ENCODE results near the gene COL27A1.

The COL27A1 gene

DNA sequence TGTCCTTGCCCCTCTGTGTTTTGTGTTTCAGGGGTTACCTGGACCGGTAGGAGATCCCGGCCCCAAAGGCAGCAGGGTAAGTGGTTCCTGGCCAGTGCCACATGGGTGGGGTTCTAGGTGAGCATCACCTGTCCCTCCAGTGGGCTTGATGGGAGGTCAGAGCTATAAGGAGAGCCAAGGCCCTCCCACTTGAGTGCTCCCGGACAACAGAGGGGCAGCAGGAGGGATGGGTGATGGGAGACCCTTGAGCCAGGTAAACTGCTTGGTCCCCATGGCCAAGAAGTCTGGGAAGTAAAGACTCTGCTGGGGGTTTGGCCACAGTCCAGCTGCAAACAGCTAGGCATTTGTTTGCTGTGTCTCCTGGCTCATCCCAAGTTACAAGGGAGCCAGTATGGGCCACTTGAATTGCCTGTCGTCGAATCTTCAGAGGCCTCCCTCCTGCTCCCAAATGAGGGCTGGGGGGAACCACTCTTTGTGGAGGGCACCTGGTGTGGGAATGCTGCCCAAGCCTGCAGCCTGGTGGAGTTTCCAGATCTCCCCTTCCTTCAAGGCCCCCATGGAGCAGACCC, 51.0 kb downstream of the COL27A1 start:
- no peak for DNase-seq (ENCODE audit: low read depth)

DNA sequence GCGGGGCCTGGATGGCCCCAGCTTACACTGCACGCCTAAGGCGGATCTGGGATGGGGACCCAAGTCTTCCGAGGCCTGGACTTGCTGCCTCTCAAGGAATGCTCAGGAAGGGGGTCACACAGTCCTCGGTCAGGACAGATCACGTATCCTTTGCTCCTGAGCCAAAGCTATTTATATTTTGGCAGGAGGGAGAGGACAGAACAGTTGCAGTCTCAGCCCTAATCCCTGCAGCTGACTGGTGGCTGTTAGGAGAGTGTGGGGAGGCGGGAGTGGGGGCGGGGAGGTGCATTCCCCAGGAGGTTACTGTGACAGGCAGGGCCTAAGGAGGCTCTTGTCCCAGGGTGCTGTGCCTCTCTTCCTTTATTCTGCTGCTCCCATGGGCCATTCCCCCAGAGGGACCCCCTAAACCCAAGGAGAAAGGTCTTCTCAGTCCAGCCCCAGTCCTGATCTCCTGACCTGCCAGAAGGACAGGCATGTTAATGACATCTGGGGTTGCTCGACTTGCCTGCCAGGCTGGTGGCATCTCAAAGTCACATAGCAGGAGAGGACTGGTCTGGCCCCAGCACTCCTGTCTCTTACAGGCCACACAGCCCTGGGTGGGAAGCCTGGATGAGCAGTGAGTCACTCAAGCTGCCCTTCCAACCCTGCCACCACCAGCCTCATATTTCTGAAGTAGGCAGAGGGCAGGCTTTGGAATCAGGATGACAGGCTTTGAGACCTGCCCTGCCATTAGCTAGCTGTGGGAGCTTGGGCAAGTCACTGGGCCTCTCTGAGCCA, 51.9 kb downstream of the COL27A1 start:
- DNase-seq (ENCODE audit: low read depth), result no peak

DNA sequence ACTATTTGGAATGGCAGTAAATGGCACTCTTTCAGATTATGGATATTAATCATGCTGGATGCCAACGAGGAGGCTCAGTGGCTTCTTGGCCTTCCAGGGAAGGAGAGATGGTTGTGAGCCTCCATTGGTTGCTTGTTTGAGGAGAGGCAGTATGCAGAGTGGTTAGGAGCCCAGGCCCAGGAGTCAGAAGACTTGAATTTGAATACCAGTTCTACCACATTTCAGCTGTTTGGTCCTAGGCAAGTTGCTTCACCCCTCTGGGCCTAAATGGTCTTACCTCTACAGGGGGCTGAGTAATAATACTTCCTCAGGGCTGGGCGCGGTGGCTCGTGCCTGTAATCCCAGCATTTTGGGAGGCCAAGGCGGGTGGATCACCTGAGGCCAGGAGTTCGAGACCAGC, 52.5 kb downstream of the COL27A1 start:
- DNase-seq (ENCODE audit: low read depth), result no peak

DNA sequence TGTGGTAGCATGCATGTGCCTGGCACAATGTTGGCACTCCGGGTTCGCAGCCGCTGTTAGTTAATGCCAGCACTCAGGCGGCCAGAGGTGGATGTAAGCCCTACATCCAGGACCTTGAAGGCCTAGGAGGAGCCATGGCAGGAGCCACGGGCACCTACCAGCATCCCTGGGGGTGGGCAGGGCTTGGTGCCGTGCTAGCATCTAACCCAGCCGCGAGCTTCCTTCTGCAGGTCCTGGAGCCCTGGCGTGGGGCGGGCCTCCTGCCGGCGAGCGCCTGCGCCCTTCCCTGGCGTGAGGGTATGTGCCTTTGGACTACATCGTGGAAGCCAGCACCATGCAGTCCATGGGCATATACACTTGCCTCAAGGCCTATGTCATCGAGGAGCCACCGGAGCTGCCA, 53.8 kb downstream of the COL27A1 start:
- no peak for DNase-seq (ENCODE audit: low read depth)

DNA sequence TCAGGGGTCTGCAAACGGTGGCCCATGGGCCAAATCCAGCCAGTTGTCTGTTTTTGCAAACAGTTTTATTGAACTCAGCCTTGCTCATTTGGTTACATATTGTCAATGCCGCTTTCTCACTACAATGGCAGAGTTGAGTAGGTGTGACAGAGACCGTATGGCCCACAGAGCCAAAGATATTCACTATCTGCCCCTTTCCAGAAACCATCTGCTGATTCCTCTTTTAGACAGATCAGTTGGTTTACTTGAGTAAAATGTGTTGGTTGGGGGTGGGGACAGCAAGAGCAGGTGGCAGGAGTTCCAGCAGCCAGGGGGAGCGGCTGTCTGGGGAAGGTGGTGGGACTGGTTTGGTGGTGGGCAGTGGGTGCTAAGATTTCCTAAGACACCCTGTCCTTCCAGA, 54.8 kb downstream of the COL27A1 start:
- DNase-seq (ENCODE audit: low read depth), result no peak

DNA sequence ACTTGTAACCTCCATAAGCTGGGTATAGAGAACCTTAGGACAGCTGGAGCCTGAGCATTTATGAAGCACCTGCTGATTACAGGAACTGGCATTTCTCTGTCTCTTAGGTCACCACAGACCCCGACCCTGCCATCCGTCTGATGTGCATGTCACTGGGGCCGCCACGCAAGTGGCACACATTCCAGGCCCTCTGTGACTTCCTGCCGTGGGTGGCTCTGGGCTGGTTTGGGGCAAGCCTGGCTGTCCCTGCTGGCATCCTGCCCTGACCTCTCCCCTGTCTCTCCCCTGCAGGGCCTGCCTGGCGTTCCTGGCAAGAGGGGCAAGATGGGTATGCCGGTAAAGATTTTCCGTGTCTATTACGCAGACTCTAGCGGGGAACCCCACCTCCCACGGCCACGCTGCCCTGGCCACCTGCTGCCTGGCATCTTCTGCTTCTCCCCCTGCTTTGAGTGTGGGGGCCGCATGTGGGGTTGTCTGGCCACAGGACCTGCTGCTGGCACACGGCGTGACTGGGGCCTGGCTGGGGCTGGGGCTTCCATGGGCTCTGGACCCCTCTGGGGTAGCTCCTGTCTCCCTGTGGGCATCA, 55.4 kb downstream of the COL27A1 start:
- no peak for DNase-seq (ENCODE audit: low read depth)

DNA sequence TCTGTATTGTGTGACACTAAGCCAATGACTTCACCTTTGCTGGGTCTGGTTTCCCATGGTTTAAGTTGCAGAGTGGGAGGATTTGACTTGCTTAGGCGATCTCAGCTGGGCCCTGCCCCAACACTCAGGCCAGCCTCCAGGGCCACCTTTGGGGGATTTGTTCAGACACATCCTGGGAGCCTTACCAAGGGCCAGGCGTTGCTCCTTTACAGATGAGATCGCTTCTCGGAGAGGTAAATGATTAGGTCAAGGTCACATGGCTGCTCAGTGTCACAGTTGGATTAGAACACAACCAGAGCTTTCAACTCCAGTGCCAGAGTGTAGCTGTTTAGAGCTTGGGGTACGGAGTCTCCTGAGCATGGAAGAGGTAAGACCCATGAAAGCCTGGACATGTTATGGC, 57.5 kb downstream of the COL27A1 start:
- no peak for DNase-seq (ENCODE audit: low read depth)

DNA sequence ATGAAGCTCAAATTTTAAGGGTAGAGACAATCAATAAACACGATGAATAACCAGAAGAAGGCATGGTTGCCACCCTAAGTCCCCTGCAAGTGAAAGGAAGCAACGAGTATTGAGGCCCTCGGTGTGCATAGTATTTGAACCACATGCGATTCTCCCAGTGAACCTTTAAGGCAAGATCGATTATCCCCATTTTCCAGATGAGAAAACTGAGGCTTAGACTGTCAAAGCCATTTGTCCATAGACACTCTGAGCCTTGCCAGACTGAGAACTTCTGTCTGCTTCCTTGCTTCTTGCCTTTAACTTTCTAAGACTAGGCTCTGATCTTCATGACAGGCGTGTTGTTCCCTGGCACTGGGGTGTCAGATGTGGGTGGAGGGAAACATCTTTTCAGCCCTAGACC, 58.2 kb downstream of the COL27A1 start:
- DNase-seq (ENCODE audit: low read depth), result no peak

DNA sequence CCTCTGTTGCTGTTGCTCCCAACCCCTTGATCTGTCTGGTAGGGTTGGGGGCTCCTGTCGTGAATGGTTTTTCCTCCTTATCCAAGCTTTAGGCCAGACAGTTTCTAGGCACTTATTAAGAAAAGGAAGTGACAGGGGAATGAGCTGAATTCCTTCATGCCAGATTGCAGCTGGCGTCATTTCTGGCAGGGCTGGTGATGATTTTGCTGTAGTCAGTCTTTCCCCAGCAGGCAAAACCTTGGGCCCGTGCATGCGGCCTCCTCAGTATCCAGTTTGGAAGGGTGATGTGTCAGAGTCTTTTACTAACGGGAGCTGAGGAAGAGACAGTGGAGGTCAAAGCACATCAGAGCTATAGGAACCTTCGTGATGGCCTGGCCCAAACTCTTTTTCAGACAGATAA, 58.8 kb downstream of the COL27A1 start:
- DNase-seq (ENCODE audit: low read depth), result no peak

DNA sequence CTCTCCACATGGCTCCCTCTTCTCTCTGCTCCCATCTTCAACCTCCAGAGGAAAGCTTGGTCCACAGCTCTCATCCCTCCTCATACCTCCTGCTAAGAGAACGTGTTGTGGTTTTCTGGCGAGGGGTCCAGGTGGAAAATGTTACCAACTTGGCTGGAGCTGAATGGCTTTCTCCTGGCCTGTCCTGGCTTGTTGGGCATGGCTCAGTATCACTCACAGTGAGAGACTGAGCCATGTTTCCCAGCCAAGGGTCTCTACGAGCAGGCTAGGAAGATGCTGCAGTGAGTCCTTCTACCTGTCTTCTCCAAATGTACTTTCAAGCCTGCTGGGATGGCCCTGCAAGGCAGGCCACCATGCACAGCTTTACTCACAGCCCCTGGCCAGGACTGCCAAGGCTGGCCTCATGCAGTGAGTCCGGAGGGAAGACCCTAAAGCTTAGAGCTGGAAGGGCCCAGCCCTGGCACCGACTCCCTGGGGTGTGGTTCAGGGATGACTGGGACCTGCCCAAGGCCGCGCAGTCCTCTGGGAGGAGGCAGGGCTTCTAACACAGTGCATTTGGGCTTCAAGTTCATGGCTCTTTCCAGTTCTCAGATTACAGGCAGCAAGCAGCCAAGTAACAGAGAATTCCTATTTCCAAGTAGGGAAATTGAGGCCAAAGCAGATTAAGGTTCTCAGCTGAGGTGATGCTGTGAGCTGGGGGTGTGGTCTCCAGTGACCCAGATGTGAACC, 59.5 kb downstream of the COL27A1 start:
- no peak for DNase-seq (ENCODE audit: low read depth)

DNA sequence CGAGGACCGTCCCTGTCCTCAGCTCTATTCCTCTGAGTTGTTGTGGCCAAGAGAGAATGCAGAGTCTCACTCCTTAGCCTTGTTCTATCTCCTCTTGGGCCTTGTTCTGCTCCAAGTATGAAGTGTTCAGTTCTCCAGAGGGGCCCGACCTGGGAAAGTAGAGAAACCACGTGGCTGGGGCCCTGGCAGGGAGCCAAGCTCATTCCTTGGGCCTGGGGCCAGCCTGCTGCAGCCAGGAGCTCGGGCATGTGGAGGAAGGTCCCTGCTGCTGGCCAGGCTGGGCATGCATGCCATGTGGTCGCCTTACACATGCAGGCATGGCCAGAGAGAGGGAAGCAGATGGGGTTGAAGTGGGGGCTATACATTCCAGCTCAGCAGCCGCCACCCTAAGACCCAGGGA, 60.7 kb downstream of the COL27A1 start:
- DNase-seq (ENCODE audit: low read depth), result no peak

DNA sequence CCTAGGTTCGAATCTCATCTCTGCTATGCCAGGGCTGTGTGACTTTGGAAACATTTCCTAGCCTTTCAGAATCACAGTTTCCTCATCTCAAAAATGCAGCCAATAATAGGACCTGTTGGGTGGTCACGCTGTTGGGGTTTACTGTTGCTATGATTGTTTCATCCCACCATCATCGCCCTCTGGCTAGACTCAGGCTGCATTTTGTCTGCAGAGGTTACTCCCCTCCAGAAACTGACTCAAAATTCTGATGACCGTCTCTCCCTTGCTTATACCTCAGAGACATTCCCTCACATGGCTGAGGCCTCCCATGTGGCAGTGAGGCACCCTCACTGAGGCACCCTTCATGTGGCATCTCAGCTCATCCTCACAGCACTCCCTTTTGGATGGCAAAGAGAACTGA, 61.6 kb downstream of the COL27A1 start:
- DNase-seq (ENCODE audit: low read depth), result no peak

DNA sequence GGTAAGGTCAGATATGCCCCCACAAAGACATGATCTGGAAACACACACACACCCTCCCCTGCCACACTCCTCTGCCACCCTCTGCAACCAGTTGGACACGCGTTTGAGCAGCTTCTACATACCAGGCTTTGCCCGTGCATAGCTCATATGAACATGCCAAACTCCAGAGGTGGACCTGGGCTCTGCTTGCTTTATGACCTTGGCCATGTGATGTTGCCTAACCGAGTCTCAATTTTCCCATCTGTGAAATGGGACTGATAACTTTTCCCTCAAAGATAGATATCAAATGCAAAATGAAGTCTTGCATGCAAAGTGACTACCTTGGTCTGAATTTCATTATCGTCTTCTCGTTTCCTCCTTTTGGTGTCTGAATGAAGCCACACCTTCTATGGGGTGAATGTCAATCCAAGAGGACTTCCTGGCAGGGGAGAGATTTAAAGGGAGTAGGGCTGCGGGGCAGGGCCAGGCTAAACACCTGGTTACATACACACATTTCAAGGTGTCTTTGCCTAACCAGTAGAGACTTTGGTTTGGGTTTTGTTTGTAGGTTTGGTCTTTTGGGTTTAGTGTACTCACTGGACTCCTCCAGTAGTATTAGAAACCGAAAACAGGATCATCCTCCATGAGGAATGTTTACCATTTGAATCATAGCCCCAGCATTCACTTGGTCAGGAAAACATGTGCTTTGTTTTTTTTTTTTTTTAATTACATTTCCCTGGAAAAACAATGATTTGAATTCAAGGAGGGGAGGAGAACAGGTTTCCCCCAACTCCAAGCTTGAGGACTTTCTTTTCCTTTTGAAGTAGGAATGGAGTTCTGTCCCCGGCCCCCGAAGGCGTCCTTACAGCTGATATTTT, 63.2 kb downstream of the COL27A1 start:
- no peak for DNase-seq (ENCODE audit: low read depth)

DNA sequence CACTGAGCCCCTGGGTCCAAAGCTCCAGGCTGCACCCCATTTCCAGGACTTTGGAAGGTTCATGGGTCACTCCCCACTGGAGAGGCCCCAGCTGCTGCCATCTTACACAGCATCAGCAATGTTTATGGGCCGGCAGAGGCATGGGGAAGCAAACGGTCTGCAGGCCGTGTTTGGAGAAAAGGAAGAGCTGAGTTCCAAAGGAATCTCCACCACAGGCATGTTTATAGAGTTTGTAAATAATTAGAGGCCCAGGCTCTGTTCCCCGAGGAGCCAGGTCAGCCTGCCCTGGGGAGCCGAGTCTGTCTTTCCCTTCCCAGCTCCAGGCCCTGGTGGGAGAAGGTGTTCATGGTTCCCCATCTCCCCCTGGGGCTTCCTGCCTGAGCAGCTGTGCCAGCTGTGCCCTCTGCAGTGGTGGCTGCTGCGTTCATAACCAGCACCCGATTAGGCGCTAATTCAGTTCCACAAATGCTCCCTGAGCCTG, 64.8 kb downstream of the COL27A1 start:
- DNase-seq (ENCODE audit: low read depth), result no peak

DNA sequence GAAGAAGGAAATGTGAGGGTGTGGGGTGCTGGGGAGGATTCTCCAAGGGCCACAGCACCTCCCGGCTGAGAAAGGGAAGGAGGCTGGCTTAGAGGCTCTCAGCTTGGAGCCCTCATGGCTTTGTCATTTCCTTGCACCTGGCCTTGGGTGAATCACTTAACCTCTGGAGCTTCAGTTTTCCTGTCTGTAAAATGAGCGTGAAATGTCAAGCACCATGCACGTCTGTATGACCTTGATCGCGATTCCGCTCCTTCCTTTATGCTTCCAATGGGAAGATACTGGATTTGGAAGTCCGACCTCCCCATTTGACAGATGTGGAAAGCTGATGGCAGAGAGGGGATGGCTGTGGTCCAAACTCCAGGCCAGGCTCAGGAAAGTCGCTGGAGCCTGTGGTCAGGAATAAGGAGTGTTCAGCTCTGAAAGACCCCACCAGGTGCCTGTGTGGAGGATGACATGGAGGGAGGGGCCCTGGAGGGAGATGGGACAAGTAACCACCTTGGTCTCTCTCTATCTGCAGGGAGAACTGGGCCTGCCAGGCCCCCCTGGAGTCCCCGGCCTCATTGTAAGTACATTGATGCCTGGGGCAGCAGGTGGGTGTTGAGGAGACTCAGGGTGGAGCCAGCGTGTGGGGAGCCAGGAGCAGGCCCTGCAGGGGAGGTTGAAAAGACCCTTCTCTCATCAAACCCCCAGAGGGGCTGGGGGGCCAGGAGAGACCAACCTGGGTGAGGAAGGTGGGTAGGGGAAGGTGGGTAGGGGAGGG, 66.5 kb downstream of the COL27A1 start:
- no peak for DNase-seq (ENCODE audit: low read depth)

DNA sequence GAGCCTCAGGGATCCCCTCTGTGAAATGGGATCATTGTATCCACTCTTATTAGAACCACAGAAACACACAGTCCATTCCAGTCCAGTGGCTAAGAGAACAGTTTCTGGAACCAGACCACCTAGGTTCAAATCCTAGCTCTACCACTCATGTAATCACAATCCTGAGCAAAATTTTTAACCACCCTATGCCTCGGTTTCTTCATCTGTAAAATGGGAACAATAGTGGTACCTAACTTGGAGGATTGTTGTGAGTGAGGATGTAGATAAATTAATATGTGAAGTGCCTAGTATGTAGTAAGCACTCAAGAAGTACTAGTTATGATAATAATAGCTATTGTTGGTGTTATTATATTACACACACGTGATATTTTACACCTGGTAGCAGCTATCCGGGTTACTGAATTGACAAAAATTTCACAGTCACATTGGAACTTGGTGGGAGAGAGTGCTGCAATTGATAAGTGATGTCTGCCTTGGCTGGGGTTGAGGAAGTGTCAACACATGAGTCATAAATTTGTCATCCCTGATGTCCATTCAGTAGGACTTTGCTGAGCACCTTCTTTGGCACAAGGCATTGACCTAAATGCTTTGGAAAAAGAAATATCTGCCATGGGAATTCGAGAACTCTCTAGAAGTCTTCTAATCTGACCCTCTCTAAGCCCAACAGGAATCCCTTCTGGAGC, 68.4 kb downstream of the COL27A1 start:
- no peak for DNase-seq (ENCODE audit: low read depth)

DNA sequence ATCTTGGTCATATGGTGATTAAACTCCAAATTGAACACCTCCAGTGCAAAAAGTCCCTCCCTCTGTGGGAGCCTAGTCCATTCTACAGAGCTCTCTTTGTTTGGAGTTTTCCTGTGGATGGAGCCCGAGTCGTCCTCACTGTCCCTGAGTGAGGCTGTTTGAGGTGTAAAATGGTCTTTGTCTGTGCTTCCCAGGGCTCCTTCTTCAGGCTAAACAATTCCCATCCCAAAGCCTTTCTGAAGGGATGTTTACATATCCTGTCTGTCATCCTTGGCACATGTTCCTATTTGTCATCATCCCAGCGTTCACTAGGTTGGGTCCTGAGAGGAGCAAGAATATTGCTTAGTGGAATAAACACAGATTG, 68.9 kb downstream of the COL27A1 start:
- no peak for DNase-seq (ENCODE audit: low read depth)

DNA sequence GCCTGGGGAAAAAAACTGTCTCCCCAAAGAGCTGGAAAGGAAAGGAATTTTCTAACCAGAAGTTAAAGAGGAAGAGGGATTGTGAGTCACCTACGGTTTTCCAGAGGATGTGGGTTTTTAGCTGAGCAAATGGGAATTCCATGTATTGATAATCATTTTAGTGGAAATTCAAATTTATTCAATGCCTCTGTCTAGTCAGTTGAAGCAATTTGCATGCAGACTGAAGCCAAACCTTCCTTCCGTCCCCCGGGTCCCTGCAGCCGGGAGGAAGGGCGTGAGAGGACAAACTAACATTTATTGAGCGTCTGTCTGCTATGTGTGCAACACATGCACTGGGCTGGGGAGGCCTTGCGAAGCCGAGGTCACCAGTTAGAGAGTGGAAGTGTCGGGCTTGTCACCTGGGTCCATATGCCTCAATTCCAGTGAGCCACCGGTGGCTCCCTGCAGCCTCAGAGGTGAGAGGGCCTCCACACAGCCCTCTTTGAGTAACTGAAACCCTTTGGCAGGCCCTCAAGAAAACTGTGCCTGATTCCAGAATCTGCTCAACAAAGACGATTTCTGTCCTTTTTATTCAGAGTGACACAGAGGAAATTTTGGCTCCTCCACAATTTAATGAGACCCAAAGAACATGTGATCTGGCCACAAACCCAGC, 70.3 kb downstream of the COL27A1 start:
- no peak for DNase-seq (ENCODE audit: low read depth)

DNA sequence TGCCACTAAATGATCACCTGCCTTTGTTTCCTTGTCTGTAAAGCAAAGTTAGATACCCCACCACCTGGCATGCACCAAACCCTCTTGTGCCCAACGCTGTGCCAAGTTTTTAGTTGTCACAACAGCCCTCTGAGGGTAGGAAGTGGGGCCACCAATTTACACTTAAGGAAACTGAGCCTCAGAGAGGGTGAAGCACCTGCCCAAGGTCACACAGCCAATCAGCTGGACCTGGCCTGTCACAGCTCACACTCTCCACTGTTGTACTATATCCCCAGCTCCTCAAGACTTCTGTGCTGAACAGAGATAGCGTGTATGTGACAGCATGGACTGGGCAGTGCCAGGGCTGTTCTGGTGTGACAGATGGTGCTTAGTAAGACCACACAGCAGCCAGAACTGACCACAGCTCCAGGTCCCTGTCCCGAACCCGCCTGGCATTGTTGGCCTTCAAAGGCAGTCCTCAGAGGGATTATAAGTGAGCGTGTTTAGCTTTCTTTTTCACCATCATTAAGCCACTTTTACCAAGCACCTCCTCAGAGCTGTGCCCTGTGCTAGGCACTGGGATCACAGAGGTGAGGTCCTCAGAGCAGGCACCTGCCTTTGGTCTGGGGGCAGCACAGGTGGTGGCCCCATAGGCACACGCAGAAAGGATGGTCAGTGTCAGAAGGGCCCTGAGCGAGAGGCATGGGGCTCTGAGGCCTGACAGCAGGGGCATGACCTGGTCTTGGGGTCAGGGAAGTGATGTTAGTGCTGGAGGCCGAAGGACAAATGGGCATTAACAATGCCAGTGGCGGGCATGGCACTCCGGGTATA, 71.1 kb downstream of the COL27A1 start:
- no peak for DNase-seq (ENCODE audit: low read depth)

Data from stimulated activated CD8-positive, alpha-beta memory T cell treated with anti-CD3 and anti-CD28 coated beads, Interleukin-12 subunit alpha, Interleukin-12 subunit beta, amount 100 ng/mL, for 4 hours (primary cell).